T-helper 2 cell treated with Interferon-gamma antibody and Interleukin-4, amounts not matched to agents 100 ng/mL and 5 ng/mL, for 36 hours (primary cell): ENCODE measurements around the gene DNAH10. TPM values are rescaled to one million over a fixed set of nuclear protein-coding genes. Genes with fewer than 3 reads are reported as not detected.

Experiments used
- intact Hi-C: fragments of 100-400 bp; cut with micrococcal nuclease; formaldehyde crosslinking; loops from one replicate; pipeline ENCODE4 v1.15.1; 2023
- total RNA-seq: library from RNA; stranded (reverse); gene quantifications from 2 replicates; pipeline ENCODE4 v1.2.3, GENCODE V29; 2022

Gene DNAH10
- total RNA-seq, 1 donor from 2014 or later: 0.14 TPM

GRCh38 chr12:123743002-123743401 is 19.1 kb upstream of the DNAH10 start:
- intact Hi-C loops: no loop called here

- intact Hi-C loops: no loop called here
These were observed 17.3 kb upstream of the DNAH10 start for GRCh38 chr12:123744836-123745235.

GRCh38 chr12:123747309-123747708 is 14.8 kb upstream of the DNAH10 start:
- intact Hi-C loops: no loop called here

GRCh38 chr12:123748161-123748560 is 13.9 kb upstream of the DNAH10 start:
- intact Hi-C loops: no loop called here

GRCh38 chr12:123748661-123749060 is 13.4 kb upstream of the DNAH10 start:
- intact Hi-C loops: no loop called here

- intact Hi-C loops: no loop called here
These were observed 12.7 kb upstream of the DNAH10 start for GRCh38 chr12:123749355-123749754.

GRCh38 chr12:123750159-123750656 is 11.9 kb upstream of the DNAH10 start:
- intact Hi-C loops: no loop called here

GRCh38 chr12:123752046-123752445 is 10.1 kb upstream of the DNAH10 start:
- intact Hi-C loops: no loop called here

- intact Hi-C loops: no loop called here
These were observed 7.9 kb upstream of the DNAH10 start for GRCh38 chr12:123754041-123754772.

GRCh38 chr12:123757561-123757960 is 4.5 kb upstream of the DNAH10 start:
- intact Hi-C loops: no loop called here

- intact Hi-C loops: no loop called here
These were observed 1.7 kb upstream of the DNAH10 start for GRCh38 chr12:123760267-123760938.

- intact Hi-C loops: no loop called here
These were observed 583 bp downstream of the DNAH10 start for GRCh38 chr12:123762715-123763052.

GRCh38 chr12:123763093-123763492 is 992 bp downstream of the DNAH10 start:
- intact Hi-C loops: no loop called here

GRCh38 chr12:123764109-123764508 is 2.0 kb downstream of the DNAH10 start:
- intact Hi-C loops: no loop called here

GRCh38 chr12:123765504-123766035 is 3.5 kb downstream of the DNAH10 start:
- intact Hi-C loops: no loop called here

GRCh38 chr12:123767613-123768012 is 5.5 kb downstream of the DNAH10 start:
- intact Hi-C loops: no loop called here

GRCh38 chr12:123771261-123771660 is 9.2 kb downstream of the DNAH10 start:
- intact Hi-C loops: no loop called here

- intact Hi-C loops: no loop called here
These were observed 10.0 kb downstream of the DNAH10 start for GRCh38 chr12:123772074-123772473.

GRCh38 chr12:123773375-123773774 is 11.3 kb downstream of the DNAH10 start:
- intact Hi-C loops: no loop called here

GRCh38 chr12:123779551-123779950 is 17.4 kb downstream of the DNAH10 start:
- intact Hi-C loops: no loop called here

- intact Hi-C loops: no loop called here
These were observed 21.1 kb downstream of the DNAH10 start for GRCh38 chr12:123782997-123783792.

GRCh38 chr12:123787466-123787865 is 25.4 kb downstream of the DNAH10 start:
- intact Hi-C loops: no loop called here
